SKM-1 (cell line): ENCODE data around the gene FAM163A.
"Not testable (repeated sequence)": the region's sequence is repeated elsewhere in the genome, so short reads cannot be mapped to it uniquely, and the experiment has no call there.

Experiments used
- DNase-seq: peaks from one replicate; lab custom pipeline; 2025; ENCODE audit not compliant: unreplicated experiment; lab: John Stamatoyannopoulos, UW

FAM163A gene

DNA sequence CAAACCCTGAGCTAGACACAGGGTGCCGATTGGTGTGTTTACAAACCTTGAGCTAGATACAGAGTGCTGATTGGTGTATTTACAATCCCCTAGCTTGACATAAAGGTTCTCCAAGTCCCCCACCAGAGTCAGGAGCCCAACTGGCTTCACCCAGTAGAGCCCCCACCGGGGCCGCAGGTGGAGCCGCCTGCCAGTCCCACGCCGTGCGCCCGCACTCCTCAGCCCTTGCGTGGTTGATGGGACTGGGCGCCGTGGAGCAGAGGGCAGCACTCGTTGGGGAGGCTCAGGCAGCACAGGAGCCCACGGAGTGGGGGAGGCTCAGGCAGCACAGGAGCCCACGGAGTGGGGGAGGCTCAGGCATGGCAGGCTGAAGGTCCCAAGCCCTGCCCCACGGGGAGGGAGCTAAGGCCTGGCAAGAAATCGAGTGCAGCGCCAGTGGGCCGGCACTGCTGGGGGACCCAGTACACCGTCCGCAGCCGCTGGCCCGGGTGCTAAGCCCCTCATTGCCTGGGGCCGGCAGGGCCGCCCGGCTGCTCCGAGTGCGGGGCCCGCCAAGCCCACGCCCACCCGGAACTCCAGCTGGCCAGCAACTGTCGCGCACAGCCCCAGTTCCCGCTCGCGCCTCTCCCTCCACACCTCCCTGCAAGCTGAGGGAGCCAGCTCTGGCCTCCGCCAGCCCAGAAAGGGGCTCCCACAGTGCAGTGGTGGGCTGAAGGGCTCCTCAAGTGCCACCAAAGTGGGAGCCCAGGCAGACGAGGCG is 93.8 kb downstream of the FAM163A start:
- not testable (repeated sequence) for DNase-seq

DNA sequence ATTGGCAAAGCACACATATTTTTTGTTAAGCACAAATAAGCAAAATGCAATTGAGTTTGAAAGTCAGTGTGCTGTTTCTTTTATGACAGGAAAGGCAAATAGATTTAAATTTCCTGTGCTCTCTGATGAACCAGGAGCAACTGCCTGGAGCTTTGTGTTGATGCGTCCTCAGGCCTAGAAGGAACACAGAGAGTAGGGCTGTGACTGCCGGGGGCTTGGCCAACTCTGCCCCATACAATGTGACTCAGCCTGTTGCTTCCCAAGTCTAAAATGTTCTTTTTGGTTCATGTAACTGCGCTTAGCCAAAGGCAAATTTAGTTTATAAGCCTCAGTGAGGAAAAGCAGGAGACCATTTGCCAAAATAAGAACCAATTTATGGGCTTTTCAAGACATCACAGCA is 97.0 kb downstream of the FAM163A start:
- DNase-seq = no peak

GRCh38 chr1:179848233-179848632 is 105.1 kb downstream of the FAM163A start:
- DNase-seq = no peak

DNA sequence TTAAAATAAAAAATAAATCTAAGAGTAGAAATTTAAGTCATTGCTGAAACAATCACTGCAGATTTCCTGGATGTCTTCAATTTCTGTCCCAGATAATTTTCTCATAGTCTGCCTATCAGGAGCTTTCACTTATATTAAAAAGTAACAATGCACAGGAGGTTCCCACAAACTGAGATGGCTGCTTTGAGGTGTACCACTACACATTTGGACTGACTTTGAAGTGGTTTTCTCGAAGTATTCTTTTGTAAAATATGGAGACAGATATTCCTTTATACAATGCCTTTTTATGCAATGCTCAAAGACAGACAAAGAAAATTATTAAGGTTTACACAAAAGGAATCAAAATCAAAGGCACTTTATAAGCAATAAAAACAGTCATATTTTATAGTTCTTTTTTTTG is 110.0 kb downstream of the FAM163A start:
- no peak for DNase-seq

DNA sequence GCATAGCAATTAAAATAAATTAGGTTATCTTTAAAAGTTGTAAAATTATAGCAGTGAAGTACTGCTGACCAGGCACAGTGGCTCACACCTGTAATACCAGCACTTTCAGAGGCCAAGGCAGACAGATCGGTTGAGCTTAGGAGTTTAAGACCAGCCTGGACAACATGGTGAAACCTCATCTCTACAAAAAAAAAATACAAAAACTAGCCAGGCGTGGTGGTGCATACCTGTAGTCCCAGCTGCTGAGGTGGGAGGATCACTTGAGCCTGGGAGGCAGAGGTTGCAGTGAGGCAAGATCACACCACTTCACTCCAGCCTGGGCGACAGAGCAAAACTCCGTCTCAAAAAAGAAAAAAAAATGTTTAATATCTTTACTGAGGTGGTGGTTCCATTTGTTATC is 112.7 kb downstream of the FAM163A start:
- DNase-seq = not testable (repeated sequence)

DNA sequence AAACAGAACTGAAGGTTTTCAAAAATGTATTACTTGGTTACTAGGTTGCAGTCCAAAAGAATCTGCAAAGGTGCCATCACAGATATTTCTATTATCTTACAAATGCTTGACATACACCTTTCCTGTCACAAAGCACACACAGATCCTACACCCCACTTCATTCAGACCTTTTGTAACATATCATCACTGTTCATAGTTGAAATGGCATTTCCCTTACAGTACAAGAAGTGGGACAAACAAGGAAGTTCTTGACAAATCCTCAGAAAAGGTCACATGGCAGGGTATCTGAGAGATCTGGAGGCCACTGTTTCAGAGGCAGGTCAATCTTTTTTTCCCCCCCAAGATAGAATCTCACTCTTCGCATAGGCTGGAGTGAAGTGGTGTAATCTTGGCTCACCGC is 113.2 kb downstream of the FAM163A start:
- no peak for DNase-seq

GRCh38 chr1:179857009-179857408 is 113.9 kb downstream of the FAM163A start:
- DNase-seq = no peak

- DNase-seq = no peak
Measured at GRCh38 chr1:179860652-179861051, 117.6 kb downstream of the FAM163A start.

GRCh38 chr1:179865377-179865776 is 122.3 kb downstream of the FAM163A start:
- no peak for DNase-seq
